IPS DF 19.7 (cell line): ENCODE measurements around the gene PELO.
"Not testable (repeated sequence)": the region's sequence is repeated elsewhere in the genome, so short reads cannot be mapped to it uniquely, and the experiment has no call there.

ENCODE experiments used
- DNase-seq: peaks from one replicate; pipeline ENCODE4 v3.0.0-alpha.2; 2013; ENCODE audit warnings: low read depth, low spot score

Gene PELO, protein sequence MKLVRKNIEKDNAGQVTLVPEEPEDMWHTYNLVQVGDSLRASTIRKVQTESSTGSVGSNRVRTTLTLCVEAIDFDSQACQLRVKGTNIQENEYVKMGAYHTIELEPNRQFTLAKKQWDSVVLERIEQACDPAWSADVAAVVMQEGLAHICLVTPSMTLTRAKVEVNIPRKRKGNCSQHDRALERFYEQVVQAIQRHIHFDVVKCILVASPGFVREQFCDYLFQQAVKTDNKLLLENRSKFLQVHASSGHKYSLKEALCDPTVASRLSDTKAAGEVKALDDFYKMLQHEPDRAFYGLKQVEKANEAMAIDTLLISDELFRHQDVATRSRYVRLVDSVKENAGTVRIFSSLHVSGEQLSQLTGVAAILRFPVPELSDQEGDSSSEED

DNA sequence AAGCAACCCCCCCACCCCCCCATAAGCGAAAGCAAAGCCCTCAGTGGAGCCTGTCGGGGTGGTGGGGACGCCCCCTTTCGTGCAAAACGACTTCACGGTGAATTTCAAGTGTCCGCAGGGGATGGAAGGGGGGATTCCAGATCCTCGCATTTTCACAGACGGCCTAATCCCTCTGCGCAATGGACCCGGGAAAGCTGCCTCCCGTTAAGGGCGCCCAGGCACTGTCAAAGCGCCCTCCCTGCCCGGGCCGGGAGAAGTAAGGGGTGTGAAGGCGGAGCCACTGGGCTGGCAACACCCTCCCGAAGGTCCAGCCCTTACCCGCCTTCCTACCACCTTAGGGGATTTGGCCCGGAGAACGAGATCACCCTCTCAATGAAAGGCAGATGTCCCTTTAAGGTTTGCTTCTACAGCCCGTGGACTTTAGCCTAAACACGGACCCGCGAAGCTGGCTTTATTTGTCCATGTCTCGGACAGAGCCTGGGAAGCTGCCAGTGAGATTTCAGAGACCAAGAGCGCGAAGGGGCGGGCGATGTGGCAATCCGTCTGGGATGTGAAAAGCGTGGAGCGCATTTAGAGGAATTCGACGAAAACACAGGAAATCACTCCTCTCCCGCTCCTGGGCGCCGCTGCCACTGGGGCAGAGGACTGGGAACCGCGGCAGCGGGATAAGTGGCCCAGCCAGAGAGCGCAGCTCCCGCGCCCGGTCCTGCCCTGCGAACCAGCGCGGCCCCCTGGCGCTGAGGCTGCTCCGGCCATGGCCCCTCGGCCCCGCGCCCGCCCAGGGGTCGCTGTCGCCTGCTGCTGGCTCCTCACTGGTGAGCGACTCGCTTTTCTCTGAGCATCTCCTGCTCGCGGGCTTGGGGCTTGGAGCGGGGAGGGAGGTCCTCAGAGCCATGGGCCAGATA is at the start of gene PELO, which contains the start of gene ITGA1:
PELO (plus strand) TSS at position 317 of the 905 bp plus-strand sequence. CDS start 12,479 bp downstream, outside the sequence.
ITGA1 (plus strand) TSS at position 317 of the 905 bp plus-strand sequence; CDS start at position 755, 438 bp downstream.
- peak; percentile 35 for DNase-seq

DNA sequence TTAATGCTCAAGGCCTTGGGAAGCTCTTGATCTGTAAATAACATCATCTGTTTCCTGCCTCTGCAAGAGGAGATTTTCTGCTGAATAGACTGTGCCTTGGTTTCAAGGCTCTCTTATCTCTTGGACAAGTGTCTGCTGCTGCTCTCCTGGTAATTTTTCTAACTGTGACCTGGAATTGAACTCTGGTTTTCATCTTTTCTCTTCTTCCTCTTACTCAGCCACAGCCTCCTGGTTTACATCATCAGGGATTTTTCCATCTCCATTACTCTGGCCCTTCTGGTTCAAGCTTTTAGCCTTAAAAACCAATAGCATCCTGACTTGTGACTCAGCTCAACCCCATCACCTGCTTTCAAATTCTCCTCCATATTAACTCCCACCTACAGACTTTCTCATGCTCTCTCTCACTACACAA is 49.6 kb upstream of the PELO start:
- no peak for DNase-seq

DNA sequence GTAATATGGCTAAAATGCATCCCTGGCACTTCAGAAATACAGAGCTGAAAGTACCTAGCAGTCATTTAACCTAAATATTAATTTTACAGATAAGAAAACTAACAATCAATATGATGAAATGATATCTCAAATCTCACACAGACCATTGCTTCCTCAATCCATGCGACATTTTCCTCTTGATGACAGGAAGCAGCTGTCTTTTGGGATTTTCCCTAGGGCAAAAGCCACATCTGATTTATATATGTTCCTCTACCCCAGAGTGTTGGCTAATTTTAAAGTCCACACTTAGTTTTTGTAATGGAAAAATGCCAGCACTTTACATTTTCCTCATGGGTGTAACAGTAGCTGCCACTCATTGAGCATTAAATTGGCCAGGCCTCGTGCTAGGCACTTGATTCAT is 47.7 kb upstream of the PELO start:
- no peak for DNase-seq

DNA sequence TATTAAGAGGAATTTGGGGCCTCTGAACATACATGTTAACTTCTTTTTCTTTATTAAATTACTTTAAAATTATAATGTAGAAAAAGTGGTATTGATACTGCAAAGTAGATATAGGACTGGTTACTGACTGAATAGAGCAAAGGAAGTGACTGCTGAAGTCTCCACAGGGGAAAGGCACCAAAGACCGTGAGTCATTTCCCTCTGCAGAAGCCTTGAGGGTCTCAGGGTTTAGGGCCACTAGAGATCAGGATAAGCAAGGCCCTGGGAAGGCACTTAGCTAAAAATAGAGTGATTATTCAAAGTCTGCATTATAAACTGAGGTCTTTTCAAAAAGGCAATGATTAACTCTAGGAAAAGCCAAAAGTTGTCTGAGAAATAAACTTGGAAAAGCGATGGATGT is 44.7 kb upstream of the PELO start:
- no peak for DNase-seq

DNA sequence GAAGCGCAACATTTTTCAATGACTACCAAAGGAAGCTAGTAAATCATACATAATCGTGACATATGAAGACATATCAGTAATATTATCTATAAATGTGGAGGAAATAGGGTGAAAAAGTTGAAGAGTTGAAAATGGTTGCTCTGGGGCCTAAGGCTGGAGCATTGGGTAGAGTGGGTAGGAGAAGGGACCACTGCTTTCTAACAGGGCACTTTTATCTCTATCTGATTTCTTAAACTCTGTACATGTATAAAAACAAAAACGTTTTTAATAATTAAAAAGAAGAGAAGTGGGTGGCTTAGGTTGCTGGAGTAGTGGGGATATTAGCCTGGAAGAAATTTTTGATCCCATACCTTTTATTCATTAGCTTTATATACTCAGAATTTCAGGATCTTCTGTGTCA is 44.2 kb upstream of the PELO start:
- DNase-seq = no peak

DNA sequence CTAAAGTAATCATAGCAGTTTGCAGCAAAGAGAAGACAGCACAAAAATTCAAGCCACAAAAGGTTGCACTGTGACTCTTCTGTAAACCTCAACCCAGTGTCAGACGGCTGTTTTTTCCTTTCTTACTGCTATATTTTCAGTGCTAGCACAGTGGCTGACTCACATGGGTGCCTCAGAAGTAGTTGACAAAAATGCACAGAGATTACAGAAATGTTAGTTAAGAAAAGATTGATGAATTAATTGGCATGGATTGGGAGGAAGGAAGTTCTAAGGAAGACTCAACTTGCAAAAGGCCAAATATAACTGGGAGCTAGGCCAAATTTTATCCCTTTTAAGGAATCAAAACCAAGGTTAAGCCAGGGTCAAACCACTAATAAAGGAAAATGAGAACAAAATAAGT is 43.7 kb upstream of the PELO start:
- no peak for DNase-seq

DNA sequence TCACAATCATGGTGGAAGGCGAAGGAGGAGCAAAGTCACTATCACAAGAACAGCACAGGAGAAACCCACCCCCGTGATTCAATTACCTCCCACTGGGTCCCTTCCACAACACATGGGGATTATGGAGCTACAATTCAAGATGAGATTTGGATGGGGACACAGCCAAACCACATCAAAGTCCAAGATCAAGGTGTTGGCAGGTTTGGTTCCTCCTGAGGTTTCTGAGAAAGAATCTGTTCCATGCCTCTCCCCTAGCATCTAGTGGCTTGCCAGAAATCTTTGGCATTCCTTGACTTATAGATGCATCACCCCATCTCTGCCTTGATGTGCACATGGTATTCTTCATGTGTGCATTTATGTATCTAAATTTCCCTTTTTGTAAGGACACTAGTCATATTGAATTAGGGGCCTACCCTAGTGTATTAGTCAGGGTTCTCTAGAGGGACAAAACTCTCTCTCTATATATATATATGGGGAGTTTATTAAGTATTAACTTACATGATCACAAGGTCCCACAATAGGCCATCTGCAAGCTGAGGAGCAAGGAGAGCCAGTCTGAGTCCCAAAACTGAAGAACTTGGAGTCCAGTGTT is 42.8 kb upstream of the PELO start:
- not testable (repeated sequence) for DNase-seq

DNA sequence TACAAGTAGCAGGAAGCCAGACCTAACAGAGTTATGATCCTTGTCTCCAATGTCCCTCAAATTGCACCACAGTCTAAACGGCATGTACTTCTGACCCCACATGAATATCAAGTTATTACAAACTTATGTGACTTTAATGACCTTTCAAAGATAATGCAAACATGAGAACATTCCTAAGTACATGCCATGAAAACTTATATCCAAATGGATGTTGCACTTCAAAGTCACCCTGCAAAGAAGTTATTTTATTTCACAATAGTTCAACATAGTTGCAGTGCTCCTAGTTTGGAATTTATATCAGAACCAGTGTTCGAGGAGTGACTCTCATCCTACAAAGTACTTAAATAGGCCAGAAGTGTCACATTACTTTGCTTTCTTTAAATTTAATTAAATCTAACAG is 41.2 kb upstream of the PELO start:
- DNase-seq = no peak

DNA sequence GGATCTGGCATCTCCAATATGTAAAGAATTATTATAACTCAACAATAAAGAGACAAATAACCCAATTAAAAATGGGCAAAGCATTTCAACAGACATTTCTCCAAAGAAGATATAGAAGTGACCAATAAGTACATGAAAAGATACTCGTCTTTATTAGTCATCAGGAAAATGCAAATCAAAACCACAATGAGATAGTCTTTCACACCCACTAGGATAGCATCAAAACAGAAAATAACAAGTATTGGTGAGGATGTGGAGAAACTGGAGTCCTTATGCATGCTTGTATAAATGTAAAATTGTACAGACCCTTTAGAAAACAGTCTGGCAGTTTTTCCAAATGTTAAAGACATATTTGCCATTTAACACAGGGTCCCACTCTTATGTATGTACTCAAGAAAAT is 39.1 kb upstream of the PELO start:
- no peak for DNase-seq

DNA sequence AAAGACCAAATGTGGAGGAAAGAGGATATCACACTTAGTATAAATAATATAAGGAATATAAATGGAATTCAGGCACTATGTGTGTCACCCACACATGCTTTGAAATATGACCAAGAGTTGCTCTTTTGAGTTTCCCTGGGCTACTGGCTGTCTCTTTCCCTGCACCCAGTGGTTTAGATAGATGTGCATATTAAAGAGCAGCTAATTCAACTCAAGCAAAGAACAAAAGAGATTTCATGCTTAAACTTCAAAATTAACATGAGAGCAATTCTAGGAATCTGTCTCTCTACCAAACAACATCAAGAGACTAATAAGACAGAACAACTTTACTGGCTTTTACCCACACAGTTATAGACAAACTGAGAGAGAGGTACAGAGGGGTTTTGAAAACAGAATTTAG is 38.0 kb upstream of the PELO start:
- no peak for DNase-seq

DNA sequence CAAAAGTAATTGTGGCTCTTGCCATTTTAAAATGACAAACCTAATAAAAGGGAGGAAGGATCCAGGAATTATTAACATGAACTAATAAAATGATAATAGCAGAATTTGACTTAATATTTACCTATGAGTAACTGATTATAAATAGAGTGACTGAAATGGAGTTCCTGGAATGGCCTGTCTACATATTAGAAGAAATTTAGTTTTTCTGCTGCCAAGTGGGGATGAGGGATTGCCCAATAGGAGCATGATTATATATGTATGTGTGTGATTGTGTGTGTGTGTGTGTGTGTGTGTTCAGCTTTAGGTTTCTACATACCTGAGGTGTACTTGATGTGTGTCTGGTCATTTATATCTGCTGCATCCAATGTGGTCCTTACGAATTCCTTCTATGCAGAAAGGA is 36.6 kb upstream of the PELO start:
- no peak for DNase-seq

DNA sequence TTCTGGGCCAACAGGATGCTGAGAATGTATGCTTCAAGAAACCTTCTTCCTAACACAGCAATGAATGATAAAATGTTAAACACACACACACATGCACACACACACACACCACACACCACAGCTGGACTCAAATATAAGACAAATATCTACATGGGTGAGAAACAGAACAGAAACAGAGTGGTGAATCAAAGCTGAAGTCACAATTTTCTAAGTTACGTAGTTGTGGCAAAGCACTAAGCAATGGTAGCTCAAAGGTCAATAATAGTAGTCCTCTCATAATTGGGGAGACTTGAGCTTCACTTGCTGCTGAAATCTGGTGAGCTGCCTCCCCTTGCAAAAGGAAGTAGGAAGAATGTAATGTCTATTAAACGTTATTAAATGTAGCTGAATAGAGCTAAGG is 33.7 kb upstream of the PELO start:
- no peak for DNase-seq

DNA sequence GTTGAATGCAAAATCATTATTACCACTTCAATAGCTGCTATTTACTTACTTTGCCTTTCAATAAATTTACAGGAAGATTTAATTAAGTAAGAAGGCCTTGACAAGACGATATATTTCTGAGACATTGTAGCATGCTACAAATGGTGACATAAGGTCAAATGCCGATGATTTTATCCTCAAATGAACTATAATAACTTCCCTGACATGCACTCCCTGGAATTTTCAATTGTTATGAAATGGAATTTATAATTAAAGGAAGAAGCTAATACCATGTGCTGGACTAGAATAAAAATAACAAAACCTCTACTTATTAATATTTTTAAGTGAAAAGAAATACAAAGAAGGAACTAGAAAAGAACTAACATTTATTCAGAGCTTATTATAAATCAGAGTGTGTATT is 30.2 kb upstream of the PELO start:
- DNase-seq = no peak

DNA sequence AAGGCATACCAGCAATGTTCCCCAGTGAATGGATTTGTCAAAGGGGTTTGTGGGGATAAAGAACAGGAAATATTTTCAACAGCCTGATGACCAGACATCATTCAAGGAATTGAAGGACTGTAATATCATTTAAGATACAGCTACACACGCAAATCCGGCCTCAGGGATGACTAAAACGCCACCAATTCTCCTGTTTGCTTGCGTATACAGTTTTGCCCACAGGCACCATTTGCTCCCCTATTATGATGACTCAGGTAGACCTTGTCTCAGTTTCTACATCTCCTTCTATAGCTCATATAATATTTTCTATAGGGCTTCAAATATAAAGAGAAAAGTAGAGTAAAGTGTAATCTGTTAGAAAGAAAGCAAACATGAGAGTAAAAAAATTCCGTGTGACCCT is 29.7 kb upstream of the PELO start:
- DNase-seq = no peak

DNA sequence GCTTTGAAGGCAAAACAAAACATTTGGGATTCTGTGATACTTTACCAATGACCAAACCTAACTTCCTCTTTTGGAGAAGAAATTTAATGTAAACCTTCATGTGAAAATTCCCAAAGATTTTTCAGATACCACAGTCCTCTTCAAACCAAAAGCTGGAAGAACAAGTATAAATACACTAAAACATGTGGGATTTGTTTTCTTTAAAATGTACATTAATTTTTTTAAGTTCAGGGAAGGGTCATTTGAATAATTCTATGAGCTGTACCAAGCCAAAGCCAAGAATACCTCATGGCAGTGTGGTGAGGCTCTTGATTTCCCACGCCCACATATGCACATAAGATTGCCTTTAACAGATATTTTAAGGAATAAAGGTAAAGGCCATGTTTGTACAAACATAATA is 28.4 kb upstream of the PELO start:
- no peak for DNase-seq

DNA sequence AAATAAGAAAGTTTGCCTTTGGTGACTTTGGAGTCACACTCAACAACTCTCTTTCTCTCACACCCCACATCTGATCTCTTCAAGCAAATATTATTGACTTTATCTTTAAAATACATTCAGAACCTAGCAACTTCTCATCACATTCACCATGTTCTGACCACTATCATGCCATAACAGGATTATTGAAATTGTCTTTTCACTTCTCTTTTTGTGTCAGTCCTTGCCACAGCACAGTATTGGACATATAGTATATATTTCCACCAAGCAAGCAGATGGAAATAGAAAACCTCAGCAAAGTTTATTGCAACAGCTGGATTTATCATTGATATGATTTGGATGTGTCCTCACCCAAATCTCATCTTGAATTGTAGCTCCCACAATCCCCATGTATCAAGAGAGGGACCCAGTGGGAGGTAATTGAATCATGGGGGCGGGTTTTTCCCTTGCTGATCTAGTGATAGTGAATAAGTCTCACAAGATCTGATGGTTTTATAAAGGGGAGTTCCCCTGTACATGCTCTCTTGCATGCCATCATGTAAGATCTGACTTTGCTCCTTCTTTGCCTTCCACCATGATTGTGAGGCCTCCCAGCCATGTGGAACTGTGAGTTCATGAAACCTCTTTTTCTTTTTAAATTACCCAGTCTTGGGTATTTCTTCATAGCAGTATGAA is 26.9 kb upstream of the PELO start:
- DNase-seq = no peak

DNA sequence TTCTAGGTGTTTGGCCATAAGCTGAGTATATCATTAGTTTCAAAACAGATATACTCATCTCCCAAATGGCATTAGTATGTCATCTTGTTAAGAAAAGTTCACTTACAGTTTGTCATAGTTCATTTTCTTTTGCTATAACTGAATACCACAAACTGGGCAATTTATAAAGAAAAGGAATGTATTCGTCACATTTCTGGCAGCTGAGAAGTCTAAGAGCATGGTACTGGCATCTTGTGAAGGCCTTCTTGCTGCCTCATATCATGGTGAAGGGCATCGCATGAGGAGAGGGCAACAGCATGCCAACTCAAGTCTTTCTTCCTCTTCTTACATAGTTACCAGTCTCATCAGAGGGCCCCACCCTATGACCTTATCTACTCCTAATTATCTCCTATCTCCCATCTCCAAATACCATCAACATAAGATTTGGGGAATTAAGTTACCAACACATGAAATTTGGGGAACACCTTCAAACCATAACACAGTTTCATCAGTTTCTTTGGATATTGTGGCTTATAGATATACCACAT is 20.4 kb upstream of the PELO start:
- DNase-seq = no peak

DNA sequence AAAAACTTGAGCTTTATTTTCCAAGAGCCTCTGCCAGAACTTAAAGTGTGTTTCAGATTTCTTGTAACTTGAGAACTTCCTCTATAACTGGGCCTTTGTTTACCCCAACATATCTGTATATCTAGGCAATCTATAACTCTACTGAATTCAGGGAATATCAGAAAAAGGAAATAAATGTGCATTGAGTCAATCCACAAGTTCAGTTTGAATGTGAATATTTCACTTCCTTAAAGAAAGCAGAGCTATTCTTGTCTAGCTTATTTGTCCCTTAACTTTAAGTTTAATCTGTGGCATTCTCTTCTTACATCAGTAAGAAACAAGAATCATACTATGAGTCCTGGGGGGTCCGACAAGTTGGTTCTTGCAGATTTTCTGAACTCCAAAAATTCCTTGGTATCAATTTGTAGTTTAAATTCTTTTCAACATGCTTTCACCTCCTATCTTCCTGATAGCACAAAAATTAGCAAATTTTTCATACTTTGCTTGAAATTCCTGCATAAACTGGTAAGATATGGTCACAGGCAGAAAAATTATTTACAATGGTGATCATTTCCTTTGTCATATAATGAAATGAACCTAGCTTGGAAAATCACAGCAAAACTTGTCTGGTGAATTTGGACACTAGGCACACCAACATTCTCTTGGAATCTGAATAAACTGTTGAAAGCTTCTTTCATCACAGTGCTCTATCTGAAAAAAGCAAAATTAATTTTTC is 19.8 kb upstream of the PELO start:
- DNase-seq = no peak

DNA sequence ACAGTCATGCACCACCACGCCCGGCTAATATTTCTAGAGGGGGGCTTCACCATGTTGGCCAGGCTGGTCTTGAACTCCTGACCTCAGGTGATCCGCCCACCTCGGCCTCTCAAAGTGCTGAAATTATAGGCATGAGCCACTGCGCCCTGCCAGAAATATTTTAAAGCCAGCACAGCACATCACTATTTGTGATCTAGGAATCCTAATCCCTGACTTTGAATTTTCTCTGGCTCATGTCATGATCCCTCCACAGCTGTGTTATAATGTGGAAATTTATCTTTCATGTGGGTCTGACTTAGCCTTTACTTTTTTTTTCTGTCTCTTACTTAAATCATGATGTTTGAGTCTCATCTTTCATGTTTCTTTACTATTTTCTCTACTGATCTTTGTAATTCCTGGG is 18.7 kb upstream of the PELO start:
- no peak for DNase-seq

DNA sequence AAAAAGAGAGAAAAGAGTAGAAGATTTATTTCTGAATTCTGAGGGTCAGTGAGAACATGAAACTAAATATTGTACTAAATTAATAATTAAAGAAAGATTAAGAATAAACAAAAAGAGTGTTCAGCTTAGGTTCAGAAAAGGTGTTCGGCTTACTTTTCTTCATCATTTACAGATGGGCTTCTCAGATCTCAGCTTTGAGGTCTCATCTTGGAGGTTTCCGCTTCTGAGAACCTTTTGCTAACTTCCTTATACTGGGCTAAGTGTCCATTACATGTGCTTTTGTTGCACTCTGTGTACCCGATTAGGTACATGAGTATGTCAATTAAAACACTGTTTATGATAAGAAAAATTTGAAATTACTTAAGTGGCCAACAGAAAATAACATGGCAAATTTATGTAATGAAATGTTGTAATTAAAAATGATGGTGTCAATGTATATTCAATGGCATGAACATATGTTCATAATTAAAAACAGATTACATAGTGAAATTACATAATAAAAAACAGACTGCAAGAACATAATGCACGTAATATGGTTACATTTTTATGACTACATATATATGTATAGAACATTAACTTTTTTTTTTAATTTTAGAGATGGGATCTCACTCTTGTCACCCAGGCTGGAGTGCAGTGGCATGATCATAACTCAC is 17.3 kb upstream of the PELO start:
- no peak for DNase-seq
